B cell (primary cell): ENCODE measurements around the gene NTM. TPM values are rescaled to one million over a fixed set of nuclear protein-coding genes. Genes with fewer than 3 reads are reported as not detected.

Source experiments
- ATAC-seq: fragments of 200-7000 bp; cut with Tn5 transposase; one replicate; pipeline ENCODE4 v1.10.0; 2021; ENCODE audit warnings: low read depth, mild to moderate bottlenecking, moderate number of reproducible peaks, moderate library complexity
- CTCF ChIA-PET: fragments of 350-600 bp; sonication (Branson Sonifier 250); formaldehyde crosslinking; loops from one replicate; lab custom pipeline; 2021; ENCODE audit warnings: antibody characterized with exemption, inconsistent platforms; lab: Charles Lee
- POLR2A ChIA-PET: fragments of 350-600 bp; sonication (Branson Sonifier 250); formaldehyde crosslinking; loops from one replicate; lab custom pipeline; 2021; ENCODE audit warnings: antibody characterized with exemption; lab: Charles Lee
- DNase-seq: peaks from one replicate; pipeline ENCODE4 v3.0.0; 2013
- H2AFZ ChIP-seq: 2 replicates; pipeline ENCODE4 v1.6.1; 2012; ENCODE audit warnings: mild to moderate bottlenecking, low read depth, low read length; ENCODE audit not compliant: insufficient read depth, poor library complexity, severe bottlenecking
- H3K27ac ChIP-seq, 2 donors: 1 replicate in 1 of 2; 2 replicates in 1 of 2; pipeline ENCODE4 v1.5.1; 2012 to 2013; ENCODE audit warnings: low read length in 2 of 2, mild to moderate bottlenecking in 2 of 2, moderate library complexity in 1 of 2
- H3K27me3 ChIP-seq, 4 experiments: fragments of 200-600 bp in 1 of 4; sonication (generic) in 1 of 4; replicated peaks in 1 of 4; 1 replicate in 2 of 4; 2 replicates in 2 of 4; pipeline versions ENCODE4 v1.6.1 to v1.7.0; 2013 to 2016; ENCODE audit warnings: low read length in 3 of 4, mild to moderate bottlenecking in 2 of 4, mixed read lengths in 1 of 4, moderate library complexity in 1 of 4; ENCODE audit not compliant: insufficient read depth in 4 of 4, control insufficient read depth in 3 of 4; ENCODE audit errors: control extremely low read depth in 1 of 4
- H3K36me3 ChIP-seq, 2 experiments: replicated peaks in 1 of 2; 1 replicate in 1 of 2; 2 replicates in 1 of 2; pipeline versions ENCODE4 v1.6.1 to v1.7.1; 2013; ENCODE audit warnings: low read length in 1 of 2; ENCODE audit not compliant: insufficient read depth in 2 of 2, control insufficient read depth in 1 of 2; ENCODE audit errors: control extremely low read depth in 1 of 2, extremely low read depth in 1 of 2
- H3K4me1 ChIP-seq, 2 donors: fragments of 200-600 bp in 1 of 2; sonication (generic) in 1 of 2; 1 replicate in 1 of 2; 2 replicates in 1 of 2; pipeline versions ENCODE4 v1.5.1 to v1.6.1; 2013 to 2017; ENCODE audit warnings: low read length in 2 of 2; ENCODE audit not compliant: control insufficient read depth in 2 of 2, insufficient read depth in 2 of 2
- H3K4me2 ChIP-seq: replicated peaks from 2 replicates; pipeline ENCODE3; 2012; ENCODE audit warnings: mild to moderate bottlenecking, low read depth, low read length; ENCODE audit not compliant: poor library complexity, severe bottlenecking
- H3K4me3 ChIP-seq, 5 experiments: fragments of 200-600 bp in 1 of 5; sonication (generic) in 1 of 5; 1 replicate in 3 of 5; 2 replicates in 2 of 5; pipeline versions ENCODE4 v1.5.1 to v1.7.0; 2011 to 2016; ENCODE audit warnings: low read length in 4 of 5, mild to moderate bottlenecking in 4 of 5, low read depth in 2 of 5, control low read depth in 1 of 5, moderate library complexity in 1 of 5; ENCODE audit not compliant: insufficient read depth in 1 of 5; ENCODE audit errors: control extremely low read depth in 1 of 5, extremely low read depth in 1 of 5
- H3K79me2 ChIP-seq: fragments of 200-600 bp; sonication (generic); one replicate; pipeline ENCODE4 v1.6.0; 2016; ENCODE audit warnings: low read length; ENCODE audit not compliant: control insufficient read depth, insufficient read depth
- H3K9ac ChIP-seq: fragments of 200-600 bp; sonication (generic); 2 replicates; pipeline ENCODE4 v1.6.1; 2017; ENCODE audit warnings: mild to moderate bottlenecking, low read length, moderate library complexity
- H3K9me3 ChIP-seq, 3 donors: one replicate each; pipeline versions ENCODE4 v1.6.1 to v1.7.1; 2013; ENCODE audit warnings: low read length in 2 of 3; ENCODE audit not compliant: control insufficient read depth in 2 of 3, insufficient read depth in 1 of 3; ENCODE audit errors: control extremely low read depth in 1 of 3
- H4K20me1 ChIP-seq: 2 replicates; pipeline ENCODE4 v1.6.0; 2012; ENCODE audit warnings: mild to moderate bottlenecking, low read length; ENCODE audit not compliant: insufficient read depth, control insufficient read depth, poor library complexity, severe bottlenecking
- H3K27ac Mint-ChIP-seq: one replicate; pipeline ENCODE4 v1.8.0; 2021; ENCODE audit warnings: mixed read lengths
- H3K27me3 Mint-ChIP-seq: one replicate; pipeline ENCODE4 v1.8.0; 2021; ENCODE audit warnings: mixed read lengths
- H3K4me1 Mint-ChIP-seq: one replicate; pipeline ENCODE4 v1.8.0; 2021; ENCODE audit warnings: mixed read lengths
- H3K4me3 Mint-ChIP-seq: one replicate; pipeline ENCODE4 v1.8.0; 2021; ENCODE audit warnings: mixed read lengths
- H3K9me3 Mint-ChIP-seq: one replicate; pipeline ENCODE4 v1.8.0; 2022; ENCODE audit warnings: mixed read lengths; ENCODE audit not compliant: insufficient read depth
- EZH2 ChIP-seq: IDR thresholded peaks from 2 replicates; pipeline ENCODE4 v1.6.1; 2012; ENCODE audit warnings: borderline replicate concordance, low read depth, mild to moderate bottlenecking, moderate library complexity, low read length; ENCODE audit not compliant: insufficient read depth, poor library complexity, severe bottlenecking
- WGBS: methylation state at CpG from one replicate; pipeline ENCODE4 v1.1.5; 2013; ENCODE audit warnings: missing lambda C conversion rate; ENCODE audit not compliant: insufficient coverage; 5-methylcytosine and 5-hydroxymethylcytosine counted together
- intact Hi-C: fragments of 100-400 bp; cut with micrococcal nuclease; formaldehyde crosslinking; loops from one replicate; pipeline ENCODE4 v1.10.0; 2022
- polyA plus RNA-seq: library from polyadenylated mRNA; depleted of rRNA; stranded (reverse); fragments of >200 nt; gene quantifications from 2 replicates; pipeline ENCODE4 v1.2.3, GENCODE V29; 2012
- total RNA-seq, 2 donors: library from RNA; stranded (reverse); fragments of 120-200 nt in 1 of 2; gene quantifications; 1 replicate in 1 of 2; 2 replicates in 1 of 2; pipeline versions ENCODE4 v1.2.3 to v1.2.4, GENCODE V29; 2013 to 2022
- TF ChIP-seq, protein P1 (sequence below): fragments of 200-600 bp; IDR thresholded peaks from one replicate; pipeline ENCODE4 v1.8.0; 2022; ENCODE audit warnings: antibody characterized with exemption, mild to moderate bottlenecking

Gene NTM
- total and polyA plus RNA-seq, 2 donors (not counting 1 experiment from before 2014, with no cell fraction given) = not detected

DNA sequence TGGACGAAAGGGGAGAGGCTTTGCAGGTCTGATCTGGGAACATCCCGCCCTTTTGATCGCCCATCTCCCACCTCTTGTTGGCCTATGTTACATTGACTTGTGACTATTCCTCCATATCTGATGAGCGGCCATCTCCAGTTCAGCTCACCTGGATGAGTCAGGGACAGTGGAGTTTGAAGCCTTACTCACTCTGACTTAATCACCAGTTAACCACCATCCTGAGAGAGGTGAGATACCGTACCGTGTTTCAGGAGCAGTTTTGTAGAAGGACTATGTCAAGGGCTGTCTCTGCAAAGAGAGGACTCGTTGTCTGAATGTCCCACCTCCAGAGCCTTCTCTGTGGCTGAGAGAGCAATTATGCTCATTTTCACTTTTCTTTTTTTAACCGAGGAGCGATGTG, 771.7 kb downstream of the NTM start:
- Mint-ChIP-seq H3K4me3 (no peak overlapping the region), H3K4me1 (no peaks in the 10 kb centered on the region), H3K27me3 (no peaks in the 10 kb centered on the region), H3K9me3 (no peaks in the 10 kb centered on the region), H3K27ac (no peak overlapping the region)
- TF ChIP-seq EZH2 = no peak
- TF ChIP-seq, protein P1, sequence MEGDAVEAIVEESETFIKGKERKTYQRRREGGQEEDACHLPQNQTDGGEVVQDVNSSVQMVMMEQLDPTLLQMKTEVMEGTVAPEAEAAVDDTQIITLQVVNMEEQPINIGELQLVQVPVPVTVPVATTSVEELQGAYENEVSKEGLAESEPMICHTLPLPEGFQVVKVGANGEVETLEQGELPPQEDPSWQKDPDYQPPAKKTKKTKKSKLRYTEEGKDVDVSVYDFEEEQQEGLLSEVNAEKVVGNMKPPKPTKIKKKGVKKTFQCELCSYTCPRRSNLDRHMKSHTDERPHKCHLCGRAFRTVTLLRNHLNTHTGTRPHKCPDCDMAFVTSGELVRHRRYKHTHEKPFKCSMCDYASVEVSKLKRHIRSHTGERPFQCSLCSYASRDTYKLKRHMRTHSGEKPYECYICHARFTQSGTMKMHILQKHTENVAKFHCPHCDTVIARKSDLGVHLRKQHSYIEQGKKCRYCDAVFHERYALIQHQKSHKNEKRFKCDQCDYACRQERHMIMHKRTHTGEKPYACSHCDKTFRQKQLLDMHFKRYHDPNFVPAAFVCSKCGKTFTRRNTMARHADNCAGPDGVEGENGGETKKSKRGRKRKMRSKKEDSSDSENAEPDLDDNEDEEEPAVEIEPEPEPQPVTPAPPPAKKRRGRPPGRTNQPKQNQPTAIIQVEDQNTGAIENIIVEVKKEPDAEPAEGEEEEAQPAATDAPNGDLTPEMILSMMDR = no peak
- Histone ChIP-seq H3K79me2 (no peaks in the 10 kb centered on the region), H3K27me3 (no peaks in the 10 kb centered on the region), H3K4me1 (no peaks in the 10 kb centered on the region), H3K9me3 (peaks cover 0 to 5% (median 0%) of the 10 kb centered on the region in 3 donors), H4K20me1 (no peaks in the 10 kb centered on the region), H3K4me2 (no peak overlapping the region), H3K4me3 (no peak overlapping the region), H3K9ac (no peak overlapping the region), H2AFZ (no peak overlapping the region), H3K36me3 (no peaks in the 10 kb centered on the region), H3K27ac (no peak overlapping the region)
- DNase-seq (no peak), ATAC-seq (no peak)
- intact Hi-C loops = no loop called here
- CTCF ChIA-PET = no interaction called here
- WGBS = 100% methylated on average over 4 of the region's 9 CpGs
- POLR2A ChIA-PET = no interaction called here

DNA sequence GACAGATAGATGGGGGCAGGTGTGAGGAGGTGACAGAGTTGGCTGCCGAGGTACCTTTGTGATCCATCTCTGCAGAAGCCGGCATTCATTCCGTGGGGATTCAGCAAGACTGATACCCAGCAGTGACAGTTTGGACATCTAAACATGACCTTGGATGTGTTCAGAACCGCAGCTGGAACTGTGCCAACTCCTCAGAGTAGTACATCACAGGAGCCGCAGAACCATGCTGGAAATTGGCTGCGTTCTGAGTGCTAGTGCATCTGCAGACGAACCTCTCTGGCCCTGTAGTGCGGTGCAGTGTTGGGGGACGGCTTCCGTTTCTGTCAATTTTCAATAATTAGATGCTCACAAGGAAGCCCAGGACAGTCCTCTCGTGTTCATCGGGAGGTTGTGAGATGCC, 772.1 kb downstream of the NTM start:
- no peaks in the 10 kb centered on the region for H3K27me3 ChIP-seq
- ATAC-seq (no peak), DNase-seq (no peak)
- H3K4me1 Mint-ChIP-seq = no peaks in the 10 kb centered on the region
- no peak overlapping the region for H2AFZ ChIP-seq
- no peaks in the 10 kb centered on the region for H3K79me2 ChIP-seq
- H3K27ac ChIP-seq = no peak overlapping the region
- no peaks in the 10 kb centered on the region for H3K27me3 Mint-ChIP-seq
- H4K20me1 ChIP-seq = no peaks in the 10 kb centered on the region
- POLR2A ChIA-PET = no interaction called here
- TF ChIP-seq, protein P1 = no peak
- TF ChIP-seq EZH2 = no peak
- no peak overlapping the region for H3K4me3 ChIP-seq
- no peak overlapping the region for H3K4me3 Mint-ChIP-seq
- H3K9ac ChIP-seq = no peak overlapping the region
- H3K27ac Mint-ChIP-seq = no peak overlapping the region
- CTCF ChIA-PET = no interaction called here
- 89% methylated on average over 12 of the region's 12 CpGs for WGBS
- intact Hi-C loops = no loop called here
- H3K4me1 ChIP-seq = no peaks in the 10 kb centered on the region
- peaks cover 0 to 6% (median 0%) of the 10 kb centered on the region in 3 donors for H3K9me3 ChIP-seq
- peaks cover under 1% of the 10 kb centered on the region for H3K9me3 Mint-ChIP-seq
- no peak overlapping the region for H3K4me2 ChIP-seq
- H3K36me3 ChIP-seq = no peaks in the 10 kb centered on the region
